GM19467 (cell line): ENCODE measurements around the gene KAT5.
"Not testable (repeated sequence)": the region's sequence is repeated elsewhere in the genome, so short reads cannot be mapped to it uniquely, and the experiment has no call there.

Experiments
- ATAC-seq: cut with Tn5 transposase; IDR thresholded peaks from one replicate; pipeline ENCODE4 v1.9.1; 2021; ENCODE audit warnings: mild to moderate bottlenecking, moderate library complexity; ENCODE audit not compliant: unreplicated experiment

KAT5 gene

DNA sequence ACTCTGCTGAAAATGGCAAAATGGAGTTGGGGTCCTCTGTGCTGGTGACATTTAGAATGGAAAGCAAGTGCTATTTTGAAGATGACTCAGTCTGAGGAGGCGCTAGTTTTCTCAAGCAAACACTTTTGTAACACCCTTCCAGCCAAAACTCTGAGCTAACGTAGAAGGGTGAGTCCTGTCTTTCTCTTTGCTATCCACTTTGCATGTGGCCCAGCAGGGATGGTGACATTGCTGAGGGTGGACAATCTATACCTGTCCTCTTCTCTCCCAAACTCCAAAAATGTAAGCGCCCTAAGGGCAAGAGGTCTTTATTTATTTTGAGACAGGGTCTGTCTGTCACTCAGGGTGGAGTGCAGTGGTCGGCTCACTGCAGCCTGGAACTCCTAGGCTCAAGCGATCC, 3.6 kb upstream of the KAT5 start:
- no peak for ATAC-seq

DNA sequence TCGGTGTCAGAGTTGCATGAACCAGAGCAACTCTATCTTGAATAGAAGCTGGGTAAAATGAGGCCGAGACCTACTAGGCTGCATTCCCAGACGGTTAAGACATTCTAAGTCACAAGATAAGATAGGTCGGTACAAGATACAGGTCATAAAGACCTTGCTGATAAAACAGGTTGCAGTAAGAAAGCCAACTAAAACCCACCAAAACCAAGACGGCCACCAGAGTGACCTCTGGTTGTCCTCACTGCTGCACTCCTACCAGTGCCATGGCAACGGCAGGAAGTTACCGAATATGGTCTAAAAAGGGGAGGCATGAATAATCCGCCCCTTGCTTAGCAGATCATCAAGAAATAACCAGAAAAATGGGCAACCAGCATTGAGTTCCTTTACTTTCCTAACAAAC, 2.4 kb upstream of the KAT5 start:
- ATAC-seq: no peak

GRCh38 chr11:65710421-65710820, 1.6 kb upstream of the KAT5 start:
- ATAC-seq: no peak

DNA sequence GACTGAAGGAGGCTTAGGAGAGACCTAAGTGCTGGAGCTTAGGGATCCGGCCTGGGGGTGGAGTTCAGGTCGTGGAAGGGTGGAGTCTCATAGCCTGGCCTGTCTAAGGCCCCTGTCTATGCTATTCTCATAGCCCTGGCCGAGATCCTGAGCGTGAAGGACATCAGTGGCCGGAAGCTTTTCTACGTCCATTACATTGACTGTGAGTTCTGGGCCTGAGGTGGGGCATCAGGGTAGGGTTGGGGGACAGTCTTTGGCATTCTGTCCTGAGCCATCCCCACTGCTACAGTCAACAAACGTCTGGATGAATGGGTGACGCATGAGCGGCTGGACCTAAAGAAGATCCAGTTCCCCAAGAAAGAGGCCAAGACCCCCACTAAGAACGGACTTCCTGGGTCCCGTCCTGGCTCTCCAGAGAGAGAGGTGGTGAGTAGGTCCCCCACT, 603 bp downstream of the KAT5 start:
- ATAC-seq: no peak

GRCh38 chr11:65713212-65713969, 1.3 kb downstream of the KAT5 start:
- no peak for ATAC-seq

DNA sequence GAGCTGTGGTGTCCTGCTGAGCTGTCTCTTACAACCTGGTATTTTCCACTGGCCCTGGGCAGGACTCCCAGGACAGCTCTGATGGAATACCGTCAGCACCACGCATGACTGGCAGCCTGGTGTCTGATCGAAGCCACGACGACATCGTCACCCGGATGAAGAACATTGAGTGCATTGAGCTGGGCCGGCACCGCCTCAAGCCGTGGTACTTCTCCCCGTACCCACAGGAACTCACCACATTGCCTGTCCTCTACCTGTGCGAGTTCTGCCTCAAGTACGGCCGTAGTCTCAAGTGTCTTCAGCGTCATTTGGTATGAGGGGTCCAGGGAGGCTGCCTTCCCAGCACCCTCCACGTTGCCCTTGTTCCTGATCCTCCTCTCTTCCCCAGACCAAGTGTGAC, 2.4 kb downstream of the KAT5 start:
- ATAC-seq: no peak

- no peak for ATAC-seq
Observed at GRCh38 chr11:65716302-65716701, 4.2 kb downstream of the KAT5 start.

GRCh38 chr11:65716774-65717405, 4.8 kb downstream of the KAT5 start:
- no peak for ATAC-seq

- ATAC-seq: no peak
Observed at GRCh38 chr11:65717906-65718305, 5.9 kb downstream of the KAT5 start.

DNA sequence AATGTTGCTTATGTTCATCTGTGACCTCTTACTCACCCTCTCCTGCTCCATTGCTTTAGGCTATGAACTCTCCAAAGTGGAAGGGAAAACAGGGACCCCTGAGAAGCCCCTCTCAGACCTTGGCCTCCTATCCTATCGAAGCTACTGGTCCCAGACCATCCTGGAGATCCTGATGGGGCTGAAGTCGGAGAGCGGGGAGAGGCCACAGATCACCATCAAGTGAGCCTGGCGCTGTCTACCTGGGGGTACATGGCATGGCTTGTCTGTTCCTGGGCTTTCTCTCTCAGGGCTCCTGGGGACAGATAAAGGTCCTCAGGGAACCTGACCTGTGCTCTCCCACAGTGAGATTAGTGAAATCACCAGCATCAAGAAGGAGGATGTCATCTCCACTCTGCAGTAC, 6.5 kb downstream of the KAT5 start:
- ATAC-seq: no peak

GRCh38 chr11:65718964-65719492, 7.0 kb downstream of the KAT5 start:
- ATAC-seq: no peak

DNA sequence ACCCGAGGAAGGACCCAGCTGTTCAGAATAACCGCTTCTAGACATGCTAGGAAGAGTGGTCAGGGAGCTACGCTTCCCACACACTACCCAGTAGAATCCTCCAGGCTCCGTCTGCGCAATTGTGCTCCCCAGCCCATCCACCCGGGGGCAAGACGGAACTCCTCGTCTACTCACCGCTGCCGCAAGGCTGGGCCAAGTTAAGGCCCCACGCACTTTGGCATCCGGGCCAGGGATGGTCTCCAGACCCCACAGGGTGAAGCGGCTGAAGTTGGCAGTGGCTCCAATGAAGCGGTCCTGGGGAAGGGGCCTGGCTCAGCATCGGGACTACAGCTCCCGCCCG, 7.8 kb downstream of the KAT5 start:
- ATAC-seq: peak; percentile 22

- peak; percentile 57 for ATAC-seq
Observed at GRCh38 chr11:65720211-65720934, 8.3 kb downstream of the KAT5 start, which contains the start of gene RNASEH2C. Gene RNASEH2C, minus strand, starts transcription at chr11:65720798. Its CDS starts 40 bp downstream, at chr11:65720758.

DNA sequence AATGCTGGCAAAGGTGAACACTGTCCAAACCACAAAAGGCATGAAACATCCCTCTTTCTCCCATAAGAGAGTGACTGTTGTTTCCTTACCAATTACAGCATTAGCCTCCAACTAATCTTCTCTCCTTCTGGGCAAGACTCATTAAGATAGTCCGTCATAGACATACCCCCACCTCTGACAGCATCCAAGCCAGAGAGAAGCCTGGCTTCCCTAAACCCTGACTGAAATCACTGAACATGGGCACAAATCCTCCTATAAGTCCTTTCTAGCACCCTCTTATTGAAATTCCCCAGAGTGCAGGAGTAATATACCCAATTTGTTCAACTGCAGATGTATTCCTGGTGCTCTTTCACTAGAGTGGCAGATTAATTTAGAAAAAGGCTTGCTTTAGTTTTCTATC, 10.2 kb downstream of the KAT5 start:
- no peak for ATAC-seq

GRCh38 chr11:65726660-65727059, 14.6 kb downstream of the KAT5 start:
- ATAC-seq: no peak

- no peak for ATAC-seq
Observed at GRCh38 chr11:65727865-65728264, 15.8 kb downstream of the KAT5 start.

DNA sequence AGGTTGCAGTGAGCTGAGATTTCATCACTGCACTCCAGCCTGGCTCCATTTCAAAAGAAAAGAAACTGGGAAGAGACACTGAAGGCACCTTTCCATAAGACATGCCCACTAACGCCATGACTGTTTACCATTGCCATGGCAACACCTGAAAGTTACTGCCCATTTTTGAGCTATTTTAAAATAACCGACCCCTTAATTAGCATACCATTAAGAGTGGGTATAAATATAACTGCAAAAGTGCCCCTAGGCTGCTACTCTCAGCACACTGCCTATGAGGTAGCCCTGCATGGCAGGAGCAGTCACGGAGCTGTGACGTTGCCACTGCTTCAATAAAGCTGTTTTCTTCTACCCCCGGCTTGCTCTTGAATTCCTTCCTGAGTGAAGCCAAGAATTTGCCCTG, 18.4 kb downstream of the KAT5 start:
- ATAC-seq: no peak

DNA sequence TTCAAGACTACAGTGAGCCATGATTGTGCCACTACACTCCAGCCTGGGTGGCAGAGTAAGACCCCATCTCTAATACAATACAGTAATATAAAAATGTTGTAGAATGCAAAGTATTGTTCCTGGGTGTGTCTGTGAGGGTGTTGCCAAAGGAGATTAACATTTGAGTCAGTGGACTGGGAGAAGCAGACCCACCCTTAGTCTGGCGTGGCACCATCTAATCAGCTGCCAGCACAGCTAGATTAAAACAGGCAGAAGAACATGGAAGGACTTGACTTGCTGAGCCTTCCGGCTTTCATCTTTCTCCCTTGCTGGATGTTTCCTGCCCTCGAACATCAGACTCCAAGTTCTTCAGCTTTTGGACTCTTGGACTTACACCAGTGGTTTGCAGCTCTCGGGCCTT, 23.1 kb downstream of the KAT5 start:
- ATAC-seq: not testable (repeated sequence)

GRCh38 chr11:65736810-65737209, 24.8 kb downstream of the KAT5 start:
- no peak for ATAC-seq

GRCh38 chr11:65739022-65739421, 27.0 kb downstream of the KAT5 start:
- ATAC-seq: no peak

DNA sequence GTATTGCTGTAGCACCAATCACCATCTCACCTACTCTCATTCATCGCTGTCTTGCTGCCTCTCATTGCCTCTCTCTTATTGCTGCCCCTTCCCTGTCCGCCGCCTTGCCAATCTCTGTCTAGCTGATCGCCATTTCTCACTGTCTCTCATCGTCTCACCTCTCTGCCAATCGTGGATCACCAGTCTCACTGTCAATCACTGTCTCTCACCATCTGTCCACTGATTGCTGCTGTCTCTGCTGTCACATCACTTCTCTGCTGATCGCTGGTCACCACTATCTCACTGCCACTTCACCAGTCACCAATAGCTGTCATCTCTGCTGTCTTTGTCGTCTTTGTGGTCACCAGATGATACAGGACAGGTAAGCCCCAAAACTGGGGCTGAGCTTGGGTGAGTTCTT, 29.1 kb downstream of the KAT5 start:
- ATAC-seq: no peak

DNA sequence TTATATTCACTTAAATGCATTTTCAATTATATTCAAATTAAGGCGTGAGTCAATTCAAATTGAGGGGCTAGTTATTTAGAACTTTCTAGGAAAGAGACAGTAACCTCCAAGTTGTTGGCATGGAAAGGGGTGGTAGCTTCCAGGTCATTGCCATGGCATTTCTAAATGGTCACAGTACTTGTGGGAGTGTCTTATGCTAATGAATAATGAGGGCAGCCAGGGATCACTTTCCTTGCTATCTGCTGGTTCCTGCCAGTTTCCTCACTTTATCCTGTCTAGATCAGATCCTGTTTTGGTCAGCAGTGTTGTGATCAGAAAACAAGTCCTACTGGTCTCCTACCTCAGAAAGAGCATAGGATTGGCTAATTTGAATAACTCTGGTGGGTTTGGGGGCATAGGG, 30.3 kb downstream of the KAT5 start:
- no peak for ATAC-seq
